SU-DHL-6 (cell line): ENCODE results near the gene CCNB1IP1.

Experiments used
- H2AFZ ChIP-seq: fragments of 200-600 bp; sonication (generic); 2 replicates; pipeline ENCODE4 v1.6.1; 2014; ENCODE audit warnings: low read depth, mild to moderate bottlenecking, moderate library complexity, mixed read lengths, antibody characterized with exemption, low read length; ENCODE audit not compliant: severe bottlenecking
- H3F3A ChIP-seq: fragments of 200-600 bp; shearing (Covaris generic); 2 replicates; pipeline ENCODE4 v1.6.0; 2016; ENCODE audit warnings: antibody characterized with exemption, mild to moderate bottlenecking; ENCODE audit not compliant: insufficient read depth
- H3K27ac ChIP-seq: fragments of 200-600 bp; sonication (generic); 2 replicates; pipeline ENCODE4 v1.5.1; 2016; ENCODE audit warnings: low read depth, mild to moderate bottlenecking, low read length, moderate library complexity, mixed read lengths
- H3K27me3 ChIP-seq: fragments of 200-600 bp; sonication (generic), shearing (Covaris generic); 2 replicates; pipeline ENCODE4 v1.6.0; 2014; ENCODE audit warnings: mild to moderate bottlenecking, low read length
- H3K36me3 ChIP-seq: fragments of 200-600 bp; sonication (generic); 2 replicates; pipeline ENCODE4 v1.6.1; 2014; ENCODE audit warnings: mild to moderate bottlenecking, low read length, mixed read lengths
- H3K4me2 ChIP-seq: fragments of 300-600, 200-600 bp; shearing (Covaris generic), sonication (generic); 2 replicates; pipeline ENCODE4 v1.6.0; 2014; ENCODE audit warnings: low read length, low read depth, mild to moderate bottlenecking; ENCODE audit not compliant: poor library complexity, severe bottlenecking
- H3K4me3 ChIP-seq: fragments of 200-600 bp; sonication (generic); 2 replicates; pipeline ENCODE4 v1.5.1; 2014; ENCODE audit warnings: antibody characterized with exemption, low read length, mild to moderate bottlenecking, mixed read lengths; ENCODE audit not compliant: insufficient read depth, poor library complexity, severe bottlenecking
- H3K79me2 ChIP-seq: fragments of 200-600 bp; sonication (generic); 2 replicates; pipeline ENCODE4 v1.6.1; 2014; ENCODE audit warnings: mild to moderate bottlenecking, low read length, moderate library complexity; ENCODE audit not compliant: insufficient read depth
- H3K9ac ChIP-seq: fragments of 200-600 bp; sonication (generic); 2 replicates; pipeline ENCODE4 v1.7.0; 2014; ENCODE audit warnings: mild to moderate bottlenecking, low read length
- H3K9me2 ChIP-seq: fragments of 200-600 bp; sonication (generic); replicated peaks from 2 replicates; pipeline ENCODE4 v1.6.1; 2014; ENCODE audit warnings: low read length; ENCODE audit not compliant: insufficient read depth
- H3K9me3 ChIP-seq: fragments of 200-600 bp; sonication (generic); 2 replicates; pipeline ENCODE4 v1.6.1; 2014; ENCODE audit warnings: low read length, mixed read lengths; ENCODE audit not compliant: insufficient read depth
- H4K20me1 ChIP-seq: fragments of 200-600 bp; sonication (generic); 2 replicates; pipeline ENCODE4 v1.6.1; 2014; ENCODE audit warnings: low read depth, mild to moderate bottlenecking, antibody characterized with exemption, low read length, moderate library complexity, mixed read lengths
- EZH2phosphoT487 ChIP-seq: fragments of 200-600 bp; sonication (generic), shearing (Covaris generic); conservative IDR thresholded peaks from 2 replicates; pipeline ENCODE4 v1.6.1; 2018; ENCODE audit warnings: mild to moderate bottlenecking, antibody characterized with exemption, low read length, moderate library complexity, mixed read lengths
- TF ChIP-seq, protein P1 (sequence below): fragments of 200-600 bp; sonication (generic); IDR thresholded peaks from one replicate; pipeline ENCODE4 v1.5.1; 2017; ENCODE audit warnings: antibody characterized with exemption, mild to moderate bottlenecking, low read length, moderate library complexity; ENCODE audit not compliant: insufficient read depth, poor library complexity, severe bottlenecking

CCNB1IP1 gene

DNA sequence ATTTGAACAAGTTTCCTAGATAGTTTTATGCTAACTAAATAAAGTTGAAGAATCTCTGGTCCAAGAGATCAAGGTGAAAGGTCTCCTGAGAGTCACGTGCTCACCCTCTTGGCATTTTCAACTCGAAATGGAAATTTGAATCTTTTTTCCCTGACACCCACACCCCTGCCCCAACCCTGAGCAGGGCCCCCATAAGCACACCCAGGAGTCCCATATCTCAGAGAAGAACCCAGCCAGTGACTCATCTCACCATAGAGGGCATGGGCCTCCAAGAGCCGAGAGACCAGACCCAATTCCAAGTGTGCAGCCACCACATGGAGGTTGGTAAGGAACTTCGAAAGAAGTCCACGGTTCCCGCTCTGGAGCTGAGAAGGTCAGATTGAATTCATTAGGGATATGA is 47.6 kb upstream of the CCNB1IP1 start:
- no peak overlapping the region for H3K9ac ChIP-seq
- no peaks in the 10 kb centered on the region for H3F3A ChIP-seq
- H4K20me1 ChIP-seq = no peaks in the 10 kb centered on the region
- no peak overlapping the region for H3K4me2 ChIP-seq
- no peaks in the 10 kb centered on the region for H3K9me2 ChIP-seq
- TF ChIP-seq, protein P1, sequence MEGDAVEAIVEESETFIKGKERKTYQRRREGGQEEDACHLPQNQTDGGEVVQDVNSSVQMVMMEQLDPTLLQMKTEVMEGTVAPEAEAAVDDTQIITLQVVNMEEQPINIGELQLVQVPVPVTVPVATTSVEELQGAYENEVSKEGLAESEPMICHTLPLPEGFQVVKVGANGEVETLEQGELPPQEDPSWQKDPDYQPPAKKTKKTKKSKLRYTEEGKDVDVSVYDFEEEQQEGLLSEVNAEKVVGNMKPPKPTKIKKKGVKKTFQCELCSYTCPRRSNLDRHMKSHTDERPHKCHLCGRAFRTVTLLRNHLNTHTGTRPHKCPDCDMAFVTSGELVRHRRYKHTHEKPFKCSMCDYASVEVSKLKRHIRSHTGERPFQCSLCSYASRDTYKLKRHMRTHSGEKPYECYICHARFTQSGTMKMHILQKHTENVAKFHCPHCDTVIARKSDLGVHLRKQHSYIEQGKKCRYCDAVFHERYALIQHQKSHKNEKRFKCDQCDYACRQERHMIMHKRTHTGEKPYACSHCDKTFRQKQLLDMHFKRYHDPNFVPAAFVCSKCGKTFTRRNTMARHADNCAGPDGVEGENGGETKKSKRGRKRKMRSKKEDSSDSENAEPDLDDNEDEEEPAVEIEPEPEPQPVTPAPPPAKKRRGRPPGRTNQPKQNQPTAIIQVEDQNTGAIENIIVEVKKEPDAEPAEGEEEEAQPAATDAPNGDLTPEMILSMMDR = no peak
- H3K27me3 ChIP-seq = no peaks in the 10 kb centered on the region
- no peaks in the 10 kb centered on the region for H3K79me2 ChIP-seq
- H3K36me3 ChIP-seq = no peaks in the 10 kb centered on the region
- H3K4me3 ChIP-seq = no peak overlapping the region
- no peak overlapping the region for H3K27ac ChIP-seq
- no peaks in the 10 kb centered on the region for H3K9me3 ChIP-seq
- no peak overlapping the region for H2AFZ ChIP-seq

DNA sequence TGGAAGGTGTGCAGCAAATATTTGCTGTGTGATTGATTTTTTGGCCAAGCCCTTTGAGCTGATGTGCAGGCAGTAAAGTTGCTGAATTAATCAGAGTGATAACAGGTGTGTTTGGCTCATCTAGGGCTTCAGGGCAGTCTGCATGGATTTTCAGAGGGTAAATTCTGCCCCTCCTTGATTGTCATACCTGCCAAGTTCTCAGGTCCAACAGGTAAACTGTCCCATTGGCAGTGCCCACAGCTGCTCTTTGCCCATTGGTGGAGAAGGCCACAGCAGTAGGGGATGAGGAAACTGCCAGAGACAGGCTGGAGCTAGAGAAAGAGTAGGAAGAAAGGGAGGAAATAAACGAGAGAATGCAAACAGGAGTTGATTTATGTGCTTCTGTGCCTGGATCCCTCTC is 46.7 kb upstream of the CCNB1IP1 start:
- H3K9ac ChIP-seq = no peak overlapping the region
- no peak overlapping the region for H3K4me2 ChIP-seq
- H3K27me3 ChIP-seq = no peaks in the 10 kb centered on the region
- no peaks in the 10 kb centered on the region for H3F3A ChIP-seq
- no peak overlapping the region for H3K4me3 ChIP-seq
- no peaks in the 10 kb centered on the region for H3K9me3 ChIP-seq
- H3K79me2 ChIP-seq = no peaks in the 10 kb centered on the region
- no peak overlapping the region for H2AFZ ChIP-seq
- H3K36me3 ChIP-seq = no peaks in the 10 kb centered on the region
- H3K9me2 ChIP-seq = no peaks in the 10 kb centered on the region
- H3K27ac ChIP-seq = no peak overlapping the region
- no peaks in the 10 kb centered on the region for H4K20me1 ChIP-seq
- TF ChIP-seq, protein P1 = no peak
- no peak for TF ChIP-seq EZH2phosphoT487

DNA sequence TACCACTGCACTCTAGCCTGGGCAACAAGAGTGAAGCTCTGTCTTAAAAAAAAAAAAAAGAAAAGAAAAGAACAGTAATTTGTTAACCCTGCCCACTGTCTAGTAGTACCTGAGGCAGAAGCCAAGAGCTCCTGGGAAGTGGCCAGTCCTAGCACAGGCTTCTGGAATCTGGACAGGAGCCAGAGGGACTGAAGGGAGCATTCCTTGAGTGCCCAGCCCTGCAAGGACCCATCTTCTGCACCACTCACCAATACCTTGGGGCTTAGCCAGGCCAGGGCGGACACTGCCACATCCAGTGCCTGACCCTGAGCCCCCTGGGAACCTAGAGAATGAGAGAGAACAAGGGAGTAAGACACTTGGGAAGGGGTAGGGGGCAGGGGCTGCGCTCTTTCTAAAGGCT is 44.1 kb upstream of the CCNB1IP1 start:
- Histone ChIP-seq H3K79me2 (no peaks in the 10 kb centered on the region), H3K9ac (no peak overlapping the region), H3F3A (no peaks in the 10 kb centered on the region), H2AFZ (no peak overlapping the region), H3K27me3 (no peaks in the 10 kb centered on the region), H3K9me3 (no peaks in the 10 kb centered on the region), H3K36me3 (no peaks in the 10 kb centered on the region), H4K20me1 (no peaks in the 10 kb centered on the region), H3K27ac (no peak overlapping the region), H3K9me2 (no peaks in the 10 kb centered on the region), H3K4me3 (no peak overlapping the region), H3K4me2 (no peak overlapping the region)
- TF ChIP-seq, protein P1 = no peak
- no peak for TF ChIP-seq EZH2phosphoT487
